GM19193 (cell line): ENCODE data around the gene TRPV3.

Experiments
- POLR2A ChIP-seq: IDR thresholded peaks from 4 replicates; pipeline ENCODE4 v1.6.1; 2011; ENCODE audit not compliant: insufficient read depth, insufficient read length; ENCODE audit errors: extremely low read depth

TRPV3 gene

DNA sequence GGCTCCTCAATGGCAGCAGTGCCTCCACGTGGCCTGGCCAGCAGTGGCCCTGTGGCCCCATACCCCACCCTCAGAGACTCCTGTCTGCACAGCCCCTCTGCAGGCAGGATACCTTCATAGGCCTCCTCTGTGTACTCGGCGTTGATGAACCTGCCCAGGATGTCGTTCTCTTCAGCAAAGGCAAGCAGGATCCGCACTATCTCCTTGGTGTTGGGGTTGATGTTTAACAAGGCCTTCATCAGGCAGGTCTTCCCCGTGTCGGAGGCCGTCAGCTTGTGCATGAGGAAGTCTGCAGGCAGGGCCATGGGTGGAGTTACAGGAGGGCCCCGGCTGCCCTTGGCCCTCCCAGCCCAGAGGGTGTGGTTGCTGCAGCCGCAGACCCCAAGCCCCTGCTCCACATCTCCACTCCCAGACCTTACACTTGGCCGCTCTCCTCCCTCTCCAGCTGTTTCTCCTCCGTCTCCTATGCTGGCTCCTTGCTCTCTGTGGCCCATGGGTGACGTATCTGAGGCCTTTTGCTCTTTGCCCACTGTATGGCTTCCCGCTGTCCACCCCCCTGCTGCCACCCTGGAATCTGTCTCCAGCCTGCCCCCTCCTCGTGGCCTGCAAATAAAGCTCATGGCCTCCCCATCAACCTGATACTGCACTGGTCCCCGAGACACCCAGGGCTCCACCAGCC is 15.1 kb downstream of the TRPV3 start:
- TF ChIP-seq POLR2A, result no peak

- TF ChIP-seq POLR2A, result no peak
These were observed 17.6 kb downstream of the TRPV3 start for GRCh38 chr17:3539881-3540540.

DNA sequence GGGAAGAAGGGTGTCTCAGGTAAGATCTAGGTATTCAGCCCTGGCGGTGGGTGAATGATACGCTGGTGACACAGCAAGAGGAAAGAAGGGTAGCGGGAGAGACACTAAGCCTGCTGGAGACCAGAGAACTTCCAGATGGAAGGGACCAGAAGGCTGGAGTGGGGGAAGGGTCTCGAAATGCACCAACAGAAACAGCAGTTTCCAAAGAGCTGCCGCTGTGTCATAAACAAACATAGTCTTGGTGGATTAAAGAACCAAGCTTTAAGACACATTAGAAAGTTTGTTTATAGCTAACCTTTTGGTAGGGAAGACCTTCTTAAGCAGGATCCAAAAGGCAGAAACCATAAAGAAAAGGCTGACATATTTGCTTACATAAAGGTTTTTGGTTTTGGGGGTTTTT is 20.9 kb downstream of the TRPV3 start:
- no peak for TF ChIP-seq POLR2A

GRCh38 chr17:3535253-3535995 is 22.2 kb downstream of the TRPV3 start:
- TF ChIP-seq POLR2A, result no peak

- TF ChIP-seq POLR2A, result no peak
These were observed 22.7 kb downstream of the TRPV3 start for GRCh38 chr17:3534881-3535252.

- no peak for TF ChIP-seq POLR2A
These were observed 23.9 kb downstream of the TRPV3 start for GRCh38 chr17:3533752-3534151.

DNA sequence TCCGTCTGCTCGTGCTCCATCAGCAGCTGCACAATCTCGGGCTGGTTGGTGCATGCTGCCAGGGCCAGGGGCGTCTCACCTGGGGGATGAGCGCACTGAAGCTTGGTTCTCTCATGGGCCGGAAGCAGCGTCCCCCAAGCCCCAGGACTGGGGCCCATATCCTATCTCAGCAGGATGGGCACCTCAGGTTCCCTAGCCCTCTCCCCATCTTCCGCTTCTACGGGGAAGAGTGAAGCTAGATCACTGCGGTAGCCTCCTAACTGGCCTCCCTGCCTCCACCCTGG is 24.8 kb downstream of the TRPV3 start:
- TF ChIP-seq POLR2A, result no peak

GRCh38 chr17:3532106-3532858 is 25.3 kb downstream of the TRPV3 start:
- no peak for TF ChIP-seq POLR2A

GRCh38 chr17:3531266-3532101 is 26.1 kb downstream of the TRPV3 start:
- TF ChIP-seq POLR2A, result no peak

- TF ChIP-seq POLR2A, result no peak
These were observed 27.5 kb downstream of the TRPV3 start for GRCh38 chr17:3529817-3530741.

DNA sequence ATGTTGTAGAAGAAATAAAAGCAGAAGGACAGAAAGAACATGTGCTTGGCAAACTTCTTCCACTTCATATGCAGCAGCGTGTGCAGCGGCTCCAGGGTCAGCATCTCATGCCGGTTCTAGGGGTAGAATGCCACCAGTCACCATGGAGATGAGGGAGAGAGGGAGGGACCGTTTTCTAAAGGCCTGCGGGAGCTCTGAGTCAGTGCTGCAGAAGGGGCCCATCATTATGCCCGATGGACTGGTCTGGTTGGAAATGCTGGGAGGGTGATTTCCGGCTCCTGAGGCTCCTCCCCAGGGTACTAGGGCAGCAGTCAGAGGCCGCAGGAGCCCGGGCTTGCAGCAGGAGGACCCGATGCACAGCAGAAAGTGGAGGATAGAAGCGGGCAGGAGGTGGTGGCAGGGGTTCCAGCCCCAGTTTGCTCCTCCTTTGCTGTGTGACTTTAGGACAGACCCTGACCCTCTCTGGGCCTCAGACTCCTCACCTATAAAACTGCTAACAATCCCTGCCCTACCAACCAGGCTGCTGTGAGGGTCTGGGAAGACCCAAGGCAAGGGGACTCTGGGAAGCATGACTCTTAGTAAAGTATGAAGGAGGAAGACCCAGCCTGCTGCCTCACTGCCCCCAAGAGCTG is 28.6 kb downstream of the TRPV3 start:
- no peak for TF ChIP-seq POLR2A

GRCh38 chr17:3528403-3528851 is 29.2 kb downstream of the TRPV3 start:
- TF ChIP-seq POLR2A, result no peak

DNA sequence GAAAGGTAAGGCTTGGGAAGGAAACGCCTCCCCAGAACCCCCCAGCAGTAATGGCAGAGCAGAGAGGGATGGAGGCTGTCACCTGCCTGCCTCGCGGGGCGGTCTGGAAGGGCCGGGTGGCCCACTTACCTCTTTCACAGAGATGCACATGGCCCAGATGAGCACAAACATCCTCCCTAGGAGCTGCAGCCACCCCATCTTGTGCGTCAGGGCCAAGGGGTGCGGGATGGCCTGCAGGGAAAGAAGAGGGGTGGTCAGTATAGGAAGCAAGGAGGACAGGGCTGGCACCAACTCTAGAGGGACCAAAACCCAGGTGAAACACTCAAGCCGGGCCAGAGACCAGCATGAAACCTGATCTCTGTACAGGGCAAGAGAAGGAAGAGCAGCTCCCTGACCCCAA is 29.7 kb downstream of the TRPV3 start:
- no peak for TF ChIP-seq POLR2A
